ENCODE results near the gene RPRD1A. TPM values are rescaled to one million over a fixed set of nuclear protein-coding genes. Genes with fewer than 3 reads are reported as not detected.

RPRD1A gene
- total and polyA plus RNA-seq, 2 donors from 2014 or later = 25.9 to 42.4 TPM

DNA sequence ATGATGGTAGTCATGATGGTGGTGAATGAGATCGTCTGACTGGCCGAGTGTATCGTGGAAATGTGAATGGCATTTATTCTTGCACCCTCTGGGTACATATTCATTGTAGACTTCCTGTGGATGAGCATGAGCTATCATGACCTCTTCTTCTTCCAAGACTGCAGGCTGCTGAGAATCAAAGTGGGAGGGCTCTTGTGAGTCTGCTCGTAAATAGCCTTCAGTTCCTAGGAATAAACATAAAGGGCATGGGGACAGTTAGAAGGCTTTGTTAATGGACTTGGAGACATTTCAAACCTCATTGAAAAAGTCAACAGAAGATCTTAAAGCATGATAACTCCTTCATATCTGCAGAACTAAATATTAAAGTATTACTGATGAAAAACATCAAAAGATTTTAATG, 46.9 kb upstream of the RPRD1A start:
- no peak overlapping the region for H3K9ac ChIP-seq (ENCODE audit: low read length in 3 of 3)
- no peaks in the 10 kb centered on the region for H3K4me1 ChIP-seq (ENCODE audit: control insufficient read depth in 2 of 3, insufficient read depth in 2 of 3, low read depth in 1 of 3, low read length in 3 of 3)
- H3K36me3 ChIP-seq (ENCODE audit: control insufficient read depth in 2 of 3, insufficient read depth in 3 of 3, low read length in 3 of 3) = peaks cover 5 to 15% (median 14%) of the 10 kb centered on the region in 3 donors
- no peaks in the 10 kb centered on the region for H3K27me3 ChIP-seq (ENCODE audit: control insufficient read depth, insufficient read depth, low read length)
- DNase-seq = no peak
- no peak overlapping the region for H3K4me3 ChIP-seq (ENCODE audit: low read length in 3 of 3)
- TF ChIP-seq, protein P1, sequence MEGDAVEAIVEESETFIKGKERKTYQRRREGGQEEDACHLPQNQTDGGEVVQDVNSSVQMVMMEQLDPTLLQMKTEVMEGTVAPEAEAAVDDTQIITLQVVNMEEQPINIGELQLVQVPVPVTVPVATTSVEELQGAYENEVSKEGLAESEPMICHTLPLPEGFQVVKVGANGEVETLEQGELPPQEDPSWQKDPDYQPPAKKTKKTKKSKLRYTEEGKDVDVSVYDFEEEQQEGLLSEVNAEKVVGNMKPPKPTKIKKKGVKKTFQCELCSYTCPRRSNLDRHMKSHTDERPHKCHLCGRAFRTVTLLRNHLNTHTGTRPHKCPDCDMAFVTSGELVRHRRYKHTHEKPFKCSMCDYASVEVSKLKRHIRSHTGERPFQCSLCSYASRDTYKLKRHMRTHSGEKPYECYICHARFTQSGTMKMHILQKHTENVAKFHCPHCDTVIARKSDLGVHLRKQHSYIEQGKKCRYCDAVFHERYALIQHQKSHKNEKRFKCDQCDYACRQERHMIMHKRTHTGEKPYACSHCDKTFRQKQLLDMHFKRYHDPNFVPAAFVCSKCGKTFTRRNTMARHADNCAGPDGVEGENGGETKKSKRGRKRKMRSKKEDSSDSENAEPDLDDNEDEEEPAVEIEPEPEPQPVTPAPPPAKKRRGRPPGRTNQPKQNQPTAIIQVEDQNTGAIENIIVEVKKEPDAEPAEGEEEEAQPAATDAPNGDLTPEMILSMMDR (IDR thresholded peaks at IDR 0.05; ENCODE audit: borderline replicate concordance, extremely low read depth, insufficient read depth) = no peak
- intact Hi-C loops (cut with DNase I) = no loop called here
- no peak overlapping the region for H3K27ac ChIP-seq (ENCODE audit: low read depth in 2 of 2, low read length in 2 of 2)
- FAIRE-seq = no peak
- no peaks in the 10 kb centered on the region for H3K9me3 ChIP-seq (ENCODE audit: control insufficient read depth in 2 of 3, insufficient read depth in 1 of 3, low read length in 3 of 3)

DNA sequence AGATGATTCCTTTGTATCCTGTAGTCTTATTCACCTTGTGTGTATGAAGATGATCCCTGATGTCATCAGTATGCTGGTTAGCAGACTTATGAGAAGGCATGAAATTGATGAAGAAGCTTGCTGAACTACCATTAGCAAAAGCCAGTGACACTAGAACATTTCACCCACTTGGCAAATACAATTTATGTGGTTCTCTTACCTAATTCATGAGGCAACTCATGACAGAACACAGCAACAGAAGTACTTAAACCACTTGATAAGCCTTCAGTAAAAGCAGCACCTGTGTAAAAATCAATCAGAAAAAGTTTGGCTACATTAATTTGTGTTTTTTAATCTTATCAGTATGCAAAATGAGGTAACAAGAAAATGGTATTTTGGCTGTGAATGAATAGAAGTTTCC, 44.9 kb upstream of the RPRD1A start:
- DNase-seq = no peak
- H3K4me1 ChIP-seq (ENCODE audit: control insufficient read depth in 2 of 3, insufficient read depth in 2 of 3, low read depth in 1 of 3, low read length in 3 of 3) = no peaks in the 10 kb centered on the region
- no peak overlapping the region for H3K9ac ChIP-seq (ENCODE audit: low read length in 3 of 3)
- H3K9me3 ChIP-seq (ENCODE audit: control insufficient read depth in 2 of 3, insufficient read depth in 1 of 3, low read length in 3 of 3) = no peaks in the 10 kb centered on the region
- TF ChIP-seq, protein P1 (IDR thresholded peaks at IDR 0.05; ENCODE audit: borderline replicate concordance, extremely low read depth, insufficient read depth) = no peak
- no peak for FAIRE-seq
- intact Hi-C loops (cut with DNase I) = no loop called here
- no peak overlapping the region for H3K4me3 ChIP-seq (ENCODE audit: low read length in 3 of 3)
- H3K27me3 ChIP-seq (ENCODE audit: control insufficient read depth, insufficient read depth, low read length) = no peaks in the 10 kb centered on the region
- H3K27ac ChIP-seq (ENCODE audit: low read depth in 2 of 2, low read length in 2 of 2) = no peak overlapping the region
- H3K36me3 ChIP-seq (ENCODE audit: control insufficient read depth in 2 of 3, insufficient read depth in 3 of 3, low read length in 3 of 3) = peaks cover 5 to 15% (median 14%) of the 10 kb centered on the region in 3 donors

DNA sequence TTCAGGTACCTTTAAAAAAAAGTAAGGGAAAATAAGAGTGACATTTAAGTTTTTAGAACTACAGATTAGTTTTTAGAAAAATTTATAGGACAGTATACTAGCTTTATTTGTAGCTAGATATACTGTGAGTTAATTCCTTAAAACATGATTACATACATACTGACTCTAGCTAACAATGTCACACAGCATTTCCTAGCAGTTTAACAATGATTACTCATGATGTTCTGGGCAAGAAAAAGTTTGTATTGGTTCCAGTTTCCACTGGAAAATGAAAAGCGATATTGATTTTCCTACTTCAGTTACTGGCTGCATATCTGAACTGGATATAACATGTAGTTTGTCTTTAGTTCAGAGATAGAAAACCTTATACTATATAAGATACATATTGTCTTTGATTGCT, 42.4 kb upstream of the RPRD1A start:
- intact Hi-C loops (cut with DNase I) = no loop called here
- H3K9me3 ChIP-seq (ENCODE audit: control insufficient read depth in 2 of 3, insufficient read depth in 1 of 3, low read length in 3 of 3) = no peaks in the 10 kb centered on the region
- H3K4me3 ChIP-seq (ENCODE audit: low read length in 3 of 3) = no peak overlapping the region
- no peak overlapping the region for H3K9ac ChIP-seq (ENCODE audit: low read length in 3 of 3)
- H3K27ac ChIP-seq (ENCODE audit: low read depth in 2 of 2, low read length in 2 of 2) = no peak overlapping the region
- no peaks in the 10 kb centered on the region for H3K4me1 ChIP-seq (ENCODE audit: control insufficient read depth in 2 of 3, insufficient read depth in 2 of 3, low read depth in 1 of 3, low read length in 3 of 3)
- DNase-seq (no peak), FAIRE-seq (no peak)
- TF ChIP-seq, protein P1 (IDR thresholded peaks at IDR 0.05; ENCODE audit: borderline replicate concordance, extremely low read depth, insufficient read depth) = no peak
- H3K36me3 ChIP-seq (ENCODE audit: control insufficient read depth in 2 of 3, insufficient read depth in 3 of 3, low read length in 3 of 3) = peaks cover 5 to 15% (median 14%) of the 10 kb centered on the region in 3 donors
- H3K27me3 ChIP-seq (ENCODE audit: control insufficient read depth, insufficient read depth, low read length) = no peaks in the 10 kb centered on the region

DNA sequence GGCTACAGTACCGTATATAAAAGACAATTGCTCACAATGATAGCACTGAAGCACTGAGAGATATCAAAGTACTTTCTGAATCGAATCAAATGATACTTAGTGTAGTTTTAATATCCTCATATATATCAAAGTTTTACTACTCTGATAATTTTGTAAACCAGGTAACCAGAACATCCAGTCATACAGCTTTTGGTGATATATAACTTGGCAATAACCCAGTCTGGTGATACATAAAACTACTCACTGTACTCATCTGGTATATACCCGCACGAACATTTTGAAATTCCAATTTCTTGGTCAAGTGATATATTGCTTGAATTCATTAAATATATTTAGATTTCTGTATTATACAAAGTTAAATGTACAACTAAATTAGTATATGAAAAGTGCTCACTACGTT, 41.2 kb upstream of the RPRD1A start:
- DNase-seq = no peak
- intact Hi-C loops (cut with DNase I) = no loop called here
- peaks cover 2 to 10% (median 8%) of the 10 kb centered on the region in 3 donors for H3K36me3 ChIP-seq (ENCODE audit: control insufficient read depth in 2 of 3, insufficient read depth in 3 of 3, low read length in 3 of 3)
- no peak overlapping the region for H3K4me3 ChIP-seq (ENCODE audit: low read length in 3 of 3)
- no peak for FAIRE-seq
- no peaks in the 10 kb centered on the region for H3K27me3 ChIP-seq (ENCODE audit: control insufficient read depth, insufficient read depth, low read length)
- no peaks in the 10 kb centered on the region for H3K9me3 ChIP-seq (ENCODE audit: control insufficient read depth in 2 of 3, insufficient read depth in 1 of 3, low read length in 3 of 3)
- H3K27ac ChIP-seq (ENCODE audit: low read depth in 2 of 2, low read length in 2 of 2) = no peak overlapping the region
- TF ChIP-seq, protein P1 (IDR thresholded peaks at IDR 0.05; ENCODE audit: borderline replicate concordance, extremely low read depth, insufficient read depth) = no peak
- H3K4me1 ChIP-seq (ENCODE audit: control insufficient read depth in 2 of 3, insufficient read depth in 2 of 3, low read depth in 1 of 3, low read length in 3 of 3) = no peaks in the 10 kb centered on the region
- no peak overlapping the region for H3K9ac ChIP-seq (ENCODE audit: low read length in 3 of 3)
